Spleen (tissue), 11 donors: ENCODE measurements around the gene TRIM41. TPM values are rescaled to one million over a fixed set of nuclear protein-coding genes. Genes with fewer than 3 reads are reported as not detected.

Experiments
- DNase-seq: peaks from one replicate; pipeline ENCODE4 v3.0.0-alpha.2; 2020
- H3K27ac ChIP-seq, 8 donors: fragments of 200-600 bp; sonication (generic) in 7 of 8; 1 replicate in 4 of 8; 2 replicates in 4 of 8; pipeline versions ENCODE4 v1.5.0 to v1.8.0; 2016 to 2021; ENCODE audit warnings: inconsistent platforms in 4 of 8, mild to moderate bottlenecking in 4 of 8, moderate library complexity in 1 of 8
- H3K27me3 ChIP-seq, 7 donors: fragments of 200-600 bp; sonication (generic) in 6 of 7; replicated peaks in 1 of 7; 1 replicate in 4 of 7; 2 replicates in 3 of 7; pipeline versions ENCODE4 v1.5.0 to v1.8.0; 2016 to 2021; ENCODE audit warnings: inconsistent platforms in 3 of 7, mild to moderate bottlenecking in 1 of 7
- H3K36me3 ChIP-seq, 6 donors: fragments of 200-600 bp; sonication (generic) in 5 of 6; 1 replicate in 4 of 6; 2 replicates in 2 of 6; pipeline versions ENCODE4 v1.5.0 to v1.8.0; 2016 to 2021; ENCODE audit warnings: inconsistent platforms in 2 of 6
- H3K4me1 ChIP-seq, 6 donors: fragments of 200-600 bp; sonication (generic) in 5 of 6; 1 replicate in 3 of 6; 2 replicates in 3 of 6; pipeline versions ENCODE4 v1.5.0 to v1.8.0; 2016 to 2021; ENCODE audit warnings: inconsistent platforms in 3 of 6
- H3K4me3 ChIP-seq, 8 donors: fragments of 200-600 bp; sonication (generic) in 7 of 8; 1 replicate in 4 of 8; 2 replicates in 4 of 8; pipeline versions ENCODE4 v1.5.0 to v1.8.0; 2016 to 2021; ENCODE audit warnings: inconsistent platforms in 4 of 8, mild to moderate bottlenecking in 4 of 8, moderate library complexity in 2 of 8
- H3K9me3 ChIP-seq, 8 donors: fragments of 200-600 bp; sonication (generic) in 7 of 8; 1 replicate in 4 of 8; 2 replicates in 4 of 8; pipeline versions ENCODE4 v1.5.0 to v1.8.0; 2016 to 2021; ENCODE audit warnings: inconsistent platforms in 4 of 8
- POLR2A ChIP-seq, 3 donors: fragments of 450-650 bp; IDR thresholded peaks; one replicate each; pipeline ENCODE4 v1.5.1; 2017; ENCODE audit warnings: antibody characterized with exemption in 3 of 3, mild to moderate bottlenecking in 1 of 3
- POLR2AphosphoS5 ChIP-seq, 3 donors: sonication (generic); formaldehyde crosslinking; IDR thresholded peaks; one replicate each; pipeline ENCODE4 v1.5.1; 2017; ENCODE audit warnings: antibody characterized with exemption in 3 of 3
- WGBS, 5 donors: extraction: QIAGEN DNeasy Blood & Tissue Kit in 3 of 5; methylation state at CpG; one replicate each; pipeline versions ENCODE4 v1.1.5 to v1.1.7; 2013 to 2018; 5-methylcytosine and 5-hydroxymethylcytosine counted together
- intact Hi-C: fragments of 100-400 bp; cut with DNase I; formaldehyde crosslinking; loops from one replicate; pipeline ENCODE4 v1.15.0; 2023; ENCODE audit warnings: low total_unique reads
- polyA plus RNA-seq, 3 donors: library from polyadenylated mRNA; stranded (reverse); fragments of 200-250 nt; gene quantifications; one replicate each; pipeline ENCODE4 v1.2.1, GENCODE V29; 2013
- total RNA-seq, 7 donors: library from RNA; depleted of rRNA in 3 of 7; stranded (reverse); fragments of >200 nt in 3 of 7; fragmentation: NEBNext Ultra II Directional in 4 of 7; extraction: Animal tissue kit (Norgen Biotek cat#: 25700) in 4 of 7; gene quantifications; one replicate each; pipeline versions ENCODE4 v1.1.0 to v1.2.1, GENCODE V29; 2016 to 2021
- TF ChIP-seq, protein P1 (sequence below), 11 experiments: fragments of 200-600 bp in 7 of 11; fragments of 450-650 bp in 4 of 11; sonication (generic) in 4 of 11; IDR thresholded peaks in 8 of 11; conservative IDR thresholded peaks in 3 of 11; 1 replicate in 7 of 11; 2 replicates in 4 of 11; pipeline versions ENCODE4 v1.4.0 to v1.8.0; 2016 to 2021; ENCODE audit warnings: antibody characterized with exemption in 11 of 11, inconsistent platforms in 4 of 11, mild to moderate bottlenecking in 1 of 11
- donor health status: healthy with polysubstance abuse.
- donor health status: DM: no; HTN: no; CAD: no; lungs with moderate emphysema.
- donor health status: DM: no; HTN: no; CAD: no.
- donor health status: Bipolar disorder and iron deficiency.
- donor health status: healthy.
- donor health status: DM: no; HTN: no; CAD: no.
- donor health status: DM: yes; HTN: yes; CAD: no.

TRIM41 gene
- total and polyA plus RNA-seq, 10 donors, result 12.5 to 34.1 (median 24.6) TPM

DNA sequence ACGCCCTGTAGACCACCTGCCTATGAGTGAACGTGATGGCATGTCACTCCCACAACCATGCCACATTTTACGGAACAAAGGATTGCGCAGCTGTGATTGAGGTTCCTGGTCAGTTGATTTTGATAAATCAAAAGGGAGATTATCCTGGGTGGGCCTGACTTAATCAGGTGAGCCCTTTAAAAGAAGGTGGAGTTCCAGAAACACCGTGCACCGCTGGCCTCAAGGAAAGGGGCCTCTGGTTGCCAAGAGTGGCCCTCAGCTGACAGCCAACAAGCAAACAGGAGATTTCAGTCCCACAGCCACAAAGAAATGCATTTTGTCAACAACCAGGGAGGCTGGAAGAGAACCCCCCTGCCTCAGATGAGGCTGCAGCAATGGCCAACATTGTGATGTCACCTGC lies 37.1 kb upstream of the TRIM41 start:
- Histone ChIP-seq H3K36me3 (no peaks in the 10 kb centered on the region), H3K27ac (no peak overlapping the region), H3K4me1 (peaks cover 5 to 78% (median 48%) of the 10 kb centered on the region in 6 donors), H3K9me3 (no peaks in the 10 kb centered on the region), H3K4me3 (no peak overlapping the region), H3K27me3 (no peaks in the 10 kb centered on the region)
- intact Hi-C loops, result no loop called here
- DNase-seq, result peak; percentile 31
- TF ChIP-seq POLR2AphosphoS5 (IDR thresholded peaks at IDR 0.05) (no peak), POLR2A (IDR thresholded peaks at IDR 0.05) (no peak)
- TF ChIP-seq, protein P1, sequence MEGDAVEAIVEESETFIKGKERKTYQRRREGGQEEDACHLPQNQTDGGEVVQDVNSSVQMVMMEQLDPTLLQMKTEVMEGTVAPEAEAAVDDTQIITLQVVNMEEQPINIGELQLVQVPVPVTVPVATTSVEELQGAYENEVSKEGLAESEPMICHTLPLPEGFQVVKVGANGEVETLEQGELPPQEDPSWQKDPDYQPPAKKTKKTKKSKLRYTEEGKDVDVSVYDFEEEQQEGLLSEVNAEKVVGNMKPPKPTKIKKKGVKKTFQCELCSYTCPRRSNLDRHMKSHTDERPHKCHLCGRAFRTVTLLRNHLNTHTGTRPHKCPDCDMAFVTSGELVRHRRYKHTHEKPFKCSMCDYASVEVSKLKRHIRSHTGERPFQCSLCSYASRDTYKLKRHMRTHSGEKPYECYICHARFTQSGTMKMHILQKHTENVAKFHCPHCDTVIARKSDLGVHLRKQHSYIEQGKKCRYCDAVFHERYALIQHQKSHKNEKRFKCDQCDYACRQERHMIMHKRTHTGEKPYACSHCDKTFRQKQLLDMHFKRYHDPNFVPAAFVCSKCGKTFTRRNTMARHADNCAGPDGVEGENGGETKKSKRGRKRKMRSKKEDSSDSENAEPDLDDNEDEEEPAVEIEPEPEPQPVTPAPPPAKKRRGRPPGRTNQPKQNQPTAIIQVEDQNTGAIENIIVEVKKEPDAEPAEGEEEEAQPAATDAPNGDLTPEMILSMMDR (IDR thresholded peaks at IDR 0.05 in 8 of 11, conservative IDR thresholded peaks at IDR 0.05 in 3 of 11), result no peak
- WGBS, 5 donors, result 86 to 94% (median 93%) methylated on average over 6 of the region's 6 CpGs

DNA sequence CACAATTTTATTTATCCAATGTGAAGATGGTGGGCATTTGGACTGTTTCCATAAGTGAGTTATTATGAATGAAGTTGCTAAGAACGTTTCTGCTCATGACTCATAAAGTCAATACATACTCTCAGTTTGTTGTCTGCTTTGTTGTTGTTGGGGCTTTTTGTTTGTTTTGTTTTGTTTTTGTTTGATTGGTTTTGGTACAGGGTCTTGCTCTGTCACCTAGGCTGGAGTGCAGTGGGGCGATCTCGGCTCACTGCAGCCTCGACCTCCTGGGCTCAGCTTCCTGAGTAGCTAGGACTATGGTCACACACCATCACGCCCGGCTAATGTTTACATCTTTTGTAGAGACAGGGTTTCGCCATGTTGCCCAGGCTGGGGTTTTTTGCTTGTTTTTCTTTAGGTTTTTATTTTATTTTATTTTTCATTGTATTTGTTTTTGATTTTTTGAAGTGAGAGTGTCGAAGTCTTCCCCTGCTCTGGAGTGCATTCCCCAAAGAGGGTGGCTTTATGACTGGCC lies 36.0 kb upstream of the TRIM41 start:
- Histone ChIP-seq H3K9me3 (no peaks in the 10 kb centered on the region), H3K36me3 (no peaks in the 10 kb centered on the region), H3K27ac (peak overlapping the region in 6 of 8 donors; percentile 88 to 96 (median 94)), H3K4me3 (no peak overlapping the region), H3K4me1 (peaks cover 5 to 79% (median 48%) of the 10 kb centered on the region in 6 donors), H3K27me3 (no peaks in the 10 kb centered on the region)
- intact Hi-C loops, result no loop called here
- WGBS, 5 donors, result 47 to 61% (median 54%) methylated on average over 8 of the region's 8 CpGs
- TF ChIP-seq POLR2A (IDR thresholded peaks at IDR 0.05), result no peak
- TF ChIP-seq, protein P1 (IDR thresholded peaks at IDR 0.05 in 8 of 11, conservative IDR thresholded peaks at IDR 0.05 in 3 of 11), result no peak
- no peak for TF ChIP-seq POLR2AphosphoS5 (IDR thresholded peaks at IDR 0.05)
- peak; percentile 64 for DNase-seq

DNA sequence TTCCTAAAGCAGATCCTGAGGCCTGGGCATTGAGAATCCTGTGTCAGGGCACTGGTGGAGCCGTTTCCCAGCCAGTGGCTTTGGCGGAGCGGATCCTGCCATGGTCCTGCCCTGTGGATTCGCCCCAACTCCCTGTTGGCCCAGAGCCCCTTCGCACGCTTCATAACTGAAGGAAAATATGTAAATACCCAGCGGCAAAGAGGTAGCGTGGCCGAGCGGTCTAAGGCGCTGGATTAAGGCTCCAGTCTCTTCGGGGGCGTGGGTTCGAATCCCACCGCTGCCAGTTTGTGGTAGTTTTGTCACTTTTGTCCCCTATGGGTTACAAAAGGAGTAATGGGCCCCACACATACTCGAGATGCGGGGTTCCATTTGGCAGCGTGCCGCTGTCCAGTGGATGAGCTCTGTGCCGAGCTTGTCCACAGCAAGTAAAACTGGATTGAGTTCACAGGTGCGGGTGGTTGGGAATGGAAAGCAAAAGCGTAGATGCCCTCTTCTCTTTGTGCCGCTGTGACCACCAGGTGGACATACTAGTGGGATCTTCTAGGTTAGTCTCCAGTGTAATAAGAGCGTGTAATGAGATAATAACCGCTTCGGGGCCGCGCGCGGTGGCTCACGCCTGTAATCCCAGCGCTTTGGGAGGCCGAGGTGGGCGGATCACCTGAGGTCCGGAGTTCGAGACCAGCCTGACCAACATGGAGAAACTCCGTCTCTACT lies 35.4 kb upstream of the TRIM41 start:
- Histone ChIP-seq H3K27me3 (no peaks in the 10 kb centered on the region), H3K36me3 (no peaks in the 10 kb centered on the region), H3K4me3 (peak overlapping the region; percentile 66 to 95 (median 88)), H3K9me3 (no peaks in the 10 kb centered on the region), H3K27ac (peak overlapping the region; percentile 68 to 96 (median 93)), H3K4me1 (peaks cover 8 to 79% (median 48%) of the 10 kb centered on the region in 6 donors)
- WGBS, 5 donors, result 8 to 16% (median 9%) methylated on average over 21 to 37 of the region's 37 CpGs
- peak; percentile 87 for DNase-seq
- no peak for TF ChIP-seq POLR2AphosphoS5 (IDR thresholded peaks at IDR 0.05)
- TF ChIP-seq, protein P1 (IDR thresholded peaks at IDR 0.05 in 8 of 11, conservative IDR thresholded peaks at IDR 0.05 in 3 of 11), result peak in 4 of 11 experiments; percentile 11 to 33 (median 20)
- intact Hi-C loops, result no loop called here

DNA sequence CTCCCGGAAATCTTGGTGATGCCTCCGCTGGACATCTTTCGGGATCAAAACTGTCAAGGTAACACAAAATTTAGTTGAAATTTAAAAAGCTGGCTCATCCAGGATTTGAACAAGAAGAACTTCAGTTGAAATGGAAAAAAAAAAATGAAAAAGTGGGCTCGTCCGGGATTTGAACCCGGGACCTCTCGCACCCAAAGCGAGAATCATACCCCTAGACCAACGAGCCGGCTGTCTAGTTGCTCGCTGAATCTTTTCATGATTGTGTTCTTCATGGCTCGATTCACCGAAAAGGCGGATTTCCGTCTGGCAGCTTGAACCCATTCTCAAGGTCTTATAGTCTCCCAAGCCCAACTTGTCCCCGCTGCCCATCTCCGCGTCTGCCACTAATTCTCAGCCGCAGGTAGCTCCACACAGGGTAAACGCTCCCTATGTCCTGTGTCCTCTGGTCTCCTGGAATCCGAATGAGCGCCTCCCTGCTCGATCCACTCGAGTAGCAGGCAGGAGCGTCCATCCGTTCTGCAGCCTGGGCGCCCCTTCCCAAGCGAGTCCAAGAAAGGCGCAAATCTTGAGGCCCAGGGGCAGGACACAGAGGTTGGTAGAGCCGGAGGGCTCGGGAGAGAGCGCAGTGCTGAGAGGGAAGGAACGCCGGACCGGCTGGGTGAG lies 34.2 kb upstream of the TRIM41 start:
- Histone ChIP-seq H3K4me1 (peaks cover 8 to 78% (median 48%) of the 10 kb centered on the region in 6 donors), H3K27ac (peak overlapping the region; percentile 74 to 96 (median 94)), H3K36me3 (no peaks in the 10 kb centered on the region), H3K27me3 (no peaks in the 10 kb centered on the region), H3K4me3 (peak overlapping the region; percentile 66 to 95 (median 88)), H3K9me3 (no peaks in the 10 kb centered on the region)
- 0 to 1% (median 1%) methylated on average over 31 to 35 of the region's 35 CpGs for WGBS, 5 donors
- intact Hi-C loops, result no loop called here
- TF ChIP-seq, protein P1 (IDR thresholded peaks at IDR 0.05 in 8 of 11, conservative IDR thresholded peaks at IDR 0.05 in 3 of 11), result no peak
- TF ChIP-seq POLR2AphosphoS5 (IDR thresholded peaks at IDR 0.05), result peak in 1 of 3 donors; percentile 28
- DNase-seq, result peak; percentile 86
